Keratinocyte (primary cell): ENCODE results near the gene DBP.

ENCODE experiments used
- CTCF ChIP-seq, 3 experiments: IDR thresholded peaks in 1 of 3; conservative IDR thresholded peaks in 1 of 3; optimal IDR thresholded peaks in 1 of 3; 2 replicates in 2 of 3; 3 replicates in 1 of 3; pipeline versions ENCODE3 to v1.5.1; 2011; ENCODE audit warnings: low read length in 3 of 3, mild to moderate bottlenecking in 3 of 3, moderate library complexity in 2 of 3, control low read depth in 1 of 3, inconsistent platforms in 1 of 3; ENCODE audit not compliant: insufficient read depth in 2 of 3; ENCODE audit errors: extremely low read depth in 1 of 3
- EZH2 ChIP-seq: IDR thresholded peaks from one replicate; pipeline ENCODE4 v1.6.1; 2012; ENCODE audit warnings: inconsistent platforms, mild to moderate bottlenecking, low read length, moderate library complexity

GRCh38 chr19:48663667-48664066 lies 26.5 kb upstream of the DBP start:
- TF ChIP-seq CTCF (optimal IDR thresholded peaks at IDR 0.05 in 1 of 3, IDR thresholded peaks at IDR 0.05 in 1 of 3, conservative IDR thresholded peaks at IDR 0.05 in 1 of 3; ENCODE audit: extremely low read depth in 1 of 3, insufficient read depth in 2 of 3, low read length in 3 of 3) (no peak), EZH2 (no peak)
